Measurements from ENCODE around the gene RPS3. TPM values are rescaled to one million over a fixed set of nuclear protein-coding genes. Genes with fewer than 3 reads are reported as not detected.

RPS3 gene
- total RNA-seq, 1 donor from 2014 or later: 2,045 TPM

DNA sequence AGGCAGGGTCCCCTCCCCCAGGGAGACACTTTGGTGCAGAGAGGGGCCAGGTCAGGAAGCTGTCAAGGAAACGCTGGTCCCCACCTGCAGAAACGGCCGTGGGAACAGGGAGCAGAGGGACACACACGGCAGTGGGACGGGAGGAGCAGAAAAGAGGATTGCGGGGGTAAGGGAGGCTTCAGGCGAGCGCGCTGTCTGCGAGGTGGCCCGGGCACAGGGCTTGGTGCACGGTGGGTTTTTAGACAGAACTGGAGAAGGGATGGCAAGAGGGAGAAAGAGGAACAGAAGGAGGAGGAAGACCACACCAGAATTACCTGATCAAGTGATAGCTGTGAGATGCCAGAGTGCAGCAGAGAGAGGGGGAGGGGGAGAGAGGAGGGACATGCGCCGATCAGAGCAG is 39.7 kb downstream of the RPS3 start:
- H3K36me3 ChIP-seq (ENCODE audit: control insufficient read depth, insufficient read depth, low read length): no peaks in the 10 kb centered on the region
- DNase-seq (ENCODE audit: low read depth): no peak
- no peak overlapping the region for H3K4me3 ChIP-seq (ENCODE audit: low read depth, low read length)
- no peak for TF ChIP-seq CTCF (IDR thresholded peaks at IDR 0.05; ENCODE audit: insufficient read depth, low read length, poor library complexity, severe bottlenecking)
- H3K27me3 ChIP-seq (ENCODE audit: control insufficient read depth, insufficient read depth, low read length): peaks cover 5% of the 10 kb centered on the region

DNA sequence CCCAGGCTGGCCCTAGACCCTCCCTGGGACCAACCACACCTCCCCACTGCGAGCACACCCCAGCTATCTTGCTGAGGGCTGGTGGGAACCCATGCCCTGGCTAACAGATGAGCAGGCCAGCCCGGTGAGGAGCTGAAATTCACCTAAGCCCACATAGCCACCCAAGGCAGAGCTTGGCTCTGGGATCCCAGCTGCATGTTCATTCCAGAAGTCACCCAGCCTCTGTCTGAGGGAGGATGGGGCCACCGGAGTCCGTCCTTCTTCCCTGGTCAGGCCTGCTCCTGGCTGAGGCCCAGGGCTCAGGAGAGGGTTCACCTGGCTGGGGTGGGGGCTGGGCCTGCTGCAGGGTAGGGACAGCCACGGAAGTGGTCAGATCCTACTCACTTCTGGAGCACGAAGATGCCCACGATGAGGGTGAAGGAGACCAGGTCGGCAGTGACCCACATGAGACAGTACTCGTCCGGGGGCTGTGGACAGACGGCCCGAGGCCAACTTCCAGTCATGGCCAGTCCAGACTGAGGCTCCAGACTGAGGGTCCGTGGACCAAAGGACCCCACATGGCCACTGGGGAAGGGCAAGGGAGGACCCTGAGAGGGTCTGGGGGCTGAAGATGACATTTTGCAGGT is 40.3 kb downstream of the RPS3 start:
- TF ChIP-seq CTCF (IDR thresholded peaks at IDR 0.05; ENCODE audit: insufficient read depth, low read length, poor library complexity, severe bottlenecking): no peak
- Histone ChIP-seq H3K27me3 (ENCODE audit: control insufficient read depth, insufficient read depth, low read length) (peaks cover 3% of the 10 kb centered on the region), H3K36me3 (ENCODE audit: control insufficient read depth, insufficient read depth, low read length) (no peaks in the 10 kb centered on the region), H3K4me3 (ENCODE audit: low read depth, low read length) (no peak overlapping the region)
- DNase-seq (ENCODE audit: low read depth): no peak

DNA sequence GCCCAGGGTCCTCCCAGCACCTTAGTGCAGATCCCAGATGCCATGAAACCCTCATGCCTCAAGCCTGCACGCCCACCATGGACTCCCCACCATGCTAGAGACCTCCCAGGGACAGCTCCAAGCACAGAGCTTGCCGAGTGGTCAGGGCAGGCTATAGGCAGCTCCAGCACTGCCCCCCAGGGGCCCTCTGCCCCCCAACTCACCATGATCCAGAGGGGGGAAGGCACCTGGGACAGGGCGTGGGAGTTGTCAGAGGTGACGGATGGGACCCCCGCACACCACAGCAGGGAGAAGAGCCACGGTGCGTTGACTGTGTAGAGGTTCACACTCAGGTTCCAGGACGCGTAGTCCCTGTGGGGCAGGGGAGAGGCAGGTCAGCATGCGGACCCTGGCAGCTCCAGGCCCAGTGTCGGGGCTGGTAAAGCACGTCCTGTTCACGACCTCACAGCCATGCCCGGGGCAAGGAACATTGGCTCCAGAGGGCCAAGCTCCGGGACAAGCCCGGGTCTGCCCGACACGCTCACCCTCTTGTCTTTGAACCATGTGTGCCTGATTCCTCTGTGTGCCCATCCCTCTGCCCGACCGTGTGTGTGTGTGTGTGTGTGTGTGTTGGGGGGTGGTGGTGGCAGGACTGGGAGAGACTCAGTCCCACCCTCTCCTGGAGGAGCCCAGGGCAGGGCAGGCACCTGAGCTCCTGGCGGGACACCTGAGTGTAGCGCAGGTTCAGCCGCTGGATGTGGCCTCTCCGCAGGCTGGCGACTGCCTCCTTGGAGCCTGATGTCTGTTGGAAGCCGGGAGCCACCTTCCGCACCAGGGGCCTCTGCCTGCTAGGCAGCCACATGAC is 41.9 kb downstream of the RPS3 start:
- no peak for TF ChIP-seq CTCF (IDR thresholded peaks at IDR 0.05; ENCODE audit: insufficient read depth, low read length, poor library complexity, severe bottlenecking)
- Histone ChIP-seq H3K36me3 (ENCODE audit: control insufficient read depth, insufficient read depth, low read length) (no peaks in the 10 kb centered on the region), H3K27me3 (ENCODE audit: control insufficient read depth, insufficient read depth, low read length) (peaks cover 3% of the 10 kb centered on the region), H3K4me3 (ENCODE audit: low read depth, low read length) (no peak overlapping the region)
- DNase-seq (ENCODE audit: low read depth): no peak

GRCh38 chr11:75441804-75442132 is 42.5 kb downstream of the RPS3 start:
- DNase-seq (ENCODE audit: low read depth): no peak
- Histone ChIP-seq H3K27me3 (ENCODE audit: control insufficient read depth, insufficient read depth, low read length) (peaks cover 3% of the 10 kb centered on the region), H3K36me3 (ENCODE audit: control insufficient read depth, insufficient read depth, low read length) (no peaks in the 10 kb centered on the region), H3K4me3 (ENCODE audit: low read depth, low read length) (no peak overlapping the region)
- no peak for TF ChIP-seq CTCF (IDR thresholded peaks at IDR 0.05; ENCODE audit: insufficient read depth, low read length, poor library complexity, severe bottlenecking)

- Histone ChIP-seq H3K27me3 (ENCODE audit: control insufficient read depth, insufficient read depth, low read length) (peaks cover 3% of the 10 kb centered on the region), H3K4me3 (ENCODE audit: low read depth, low read length) (no peak overlapping the region), H3K36me3 (ENCODE audit: control insufficient read depth, insufficient read depth, low read length) (no peaks in the 10 kb centered on the region)
- no peak for TF ChIP-seq CTCF (IDR thresholded peaks at IDR 0.05; ENCODE audit: insufficient read depth, low read length, poor library complexity, severe bottlenecking)
- no peak for DNase-seq (ENCODE audit: low read depth)
Observed at GRCh38 chr11:75442161-75442885, 43.0 kb downstream of the RPS3 start.
